Activated CD4-positive, alpha-beta T cell treated with anti-CD3 and anti-CD28 coated beads for 48 hours (primary cell): ENCODE data around the gene USP28.
A peak's percentile ranks its signal among the peaks of the same experiment; 100 is the strongest.
"Not testable (repeated sequence)": the region's sequence is repeated elsewhere in the genome, so short reads cannot be mapped to it uniquely, and the experiment has no call there.

Experiments
- DNase-seq: peaks from one replicate; pipeline ENCODE4 v3.0.0-alpha.2; 2020

The USP28 gene

GRCh38 chr11:113875234-113876073 is at the start of gene USP28:
TSS of gene USP28 (minus strand) at chr11:113875572. CDS start at chr11:113875501, 71 bp downstream.
- DNase-seq = peak; percentile 85

GRCh38 chr11:113923572-113923971 is 48.2 kb upstream of the USP28 start:
- DNase-seq = no peak

GRCh38 chr11:113911491-113911890 is 36.1 kb upstream of the USP28 start:
- not testable (repeated sequence) for DNase-seq

GRCh38 chr11:113908098-113908497 is 32.7 kb upstream of the USP28 start:
- no peak for DNase-seq

GRCh38 chr11:113907681-113908080 is 32.3 kb upstream of the USP28 start:
- DNase-seq = no peak

GRCh38 chr11:113907152-113907551 is 31.8 kb upstream of the USP28 start:
- DNase-seq = no peak

DNA sequence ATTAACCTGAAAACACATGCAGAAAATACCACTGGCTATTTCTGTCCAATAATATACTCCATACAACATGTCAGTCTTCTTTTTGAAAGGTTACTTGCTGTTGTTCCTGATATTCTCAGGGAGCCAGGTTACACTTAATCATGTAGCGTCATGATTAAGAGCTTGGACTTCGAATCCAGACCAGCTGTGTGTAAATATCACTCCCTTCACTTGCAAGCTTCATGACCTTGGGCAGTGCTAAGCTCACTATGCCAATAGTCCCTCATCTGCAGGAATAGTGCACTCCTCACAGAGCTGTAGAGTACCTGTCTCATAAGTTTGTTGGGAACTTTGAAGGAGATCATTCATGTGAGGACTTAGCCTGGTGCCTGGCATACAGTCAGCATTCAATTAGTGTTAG is 31.1 kb upstream of the USP28 start:
- DNase-seq = no peak

DNA sequence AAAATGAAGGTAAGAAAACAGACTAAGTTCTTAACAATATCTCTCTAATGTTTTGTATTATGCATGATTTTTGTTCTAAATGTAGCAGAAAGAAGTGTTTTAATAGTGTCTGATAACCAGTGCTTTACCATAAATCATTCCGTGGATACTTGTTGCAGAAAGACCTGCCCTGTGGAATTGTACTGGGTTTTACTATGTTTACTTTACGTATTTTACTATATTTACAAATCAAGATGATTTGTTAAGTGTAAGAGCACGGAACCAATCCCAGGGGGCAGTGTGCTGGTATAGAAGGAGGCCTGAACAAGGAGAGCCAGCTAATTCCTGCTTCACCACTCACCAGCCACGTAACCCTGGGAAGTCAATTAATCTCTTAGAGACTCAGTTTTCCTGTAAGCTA is 30.7 kb upstream of the USP28 start:
- DNase-seq = no peak

DNA sequence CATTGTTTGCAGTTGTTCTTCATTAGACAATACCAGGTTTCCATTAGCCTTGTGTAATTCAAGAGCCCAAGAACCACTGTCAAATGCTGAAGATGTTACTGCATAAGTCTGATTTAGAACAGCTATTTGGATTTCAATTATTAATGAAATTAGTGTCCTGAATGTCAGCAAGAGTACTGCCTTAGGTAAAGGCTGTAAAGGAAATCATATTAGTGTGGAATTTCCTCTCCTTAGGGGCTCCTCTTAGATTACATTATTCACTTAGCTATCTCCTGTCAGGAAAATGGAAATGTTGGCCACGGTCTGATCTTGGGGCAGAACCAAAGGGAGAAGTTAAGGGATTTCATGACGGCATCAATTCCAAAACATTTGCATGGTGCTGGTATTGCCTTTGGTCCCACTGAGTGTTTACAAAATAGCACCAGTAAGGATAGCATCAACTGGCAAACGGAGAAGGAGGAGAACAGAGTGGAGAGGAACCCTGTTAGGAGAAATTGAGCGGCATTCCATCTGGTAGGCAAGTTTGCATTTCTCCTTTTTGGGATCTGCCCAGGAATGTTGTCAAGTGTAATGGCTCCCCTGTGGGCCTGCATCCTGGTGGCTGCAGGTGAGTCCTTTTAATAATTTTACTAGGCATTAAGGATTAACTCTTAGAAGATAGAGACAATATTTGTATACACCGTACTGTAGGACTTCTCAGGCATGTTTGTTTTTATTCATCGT is 29.2 kb upstream of the USP28 start, which contains the start of gene HTR3B:
Gene HTR3B, plus strand, starts transcription at position 418 of the 723 bp plus-strand sequence. Its CDS starts 138 bp downstream, at position 556.
- DNase-seq = no peak

- no peak for DNase-seq
Measured at GRCh38 chr11:113901141-113901540, 25.8 kb upstream of the USP28 start.

GRCh38 chr11:113896156-113896879 is 20.9 kb upstream of the USP28 start:
- peak; percentile 44 for DNase-seq

DNA sequence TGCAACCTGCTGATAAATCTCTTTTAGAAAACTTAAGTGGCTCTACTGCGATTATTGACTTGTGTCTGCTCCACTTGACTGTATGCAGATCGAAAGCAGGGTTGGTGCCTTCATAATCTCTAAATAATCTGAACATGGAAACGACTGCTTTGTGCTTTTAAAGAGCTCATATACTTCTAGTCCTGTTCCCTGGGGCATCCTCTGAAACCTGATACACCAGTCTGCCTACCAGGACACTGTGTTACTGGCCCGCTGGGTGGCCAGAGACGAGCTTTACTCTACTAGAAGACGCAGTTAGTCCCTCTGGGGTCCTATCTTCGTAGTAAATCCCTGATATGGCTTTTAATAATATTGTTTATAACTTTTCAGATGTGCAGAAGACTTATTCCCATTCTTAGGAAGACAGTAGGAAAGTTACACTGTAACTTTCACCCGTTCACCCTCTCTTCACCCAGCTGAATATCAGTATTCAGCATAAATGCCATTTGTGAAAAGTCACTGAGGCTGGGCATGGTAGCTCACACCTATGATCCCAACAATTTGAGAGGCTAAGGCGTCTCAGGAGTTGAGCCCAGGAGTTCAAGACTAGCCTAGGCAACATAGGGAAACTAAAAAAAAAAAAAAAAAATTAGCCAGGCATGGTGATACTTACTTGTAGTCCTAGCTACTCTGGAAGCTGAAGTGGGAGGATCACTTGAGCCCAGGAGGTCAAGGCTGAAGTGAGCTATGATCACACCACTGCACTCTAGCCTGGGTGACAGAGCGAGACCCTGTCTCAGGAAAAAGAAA is 20.2 kb upstream of the USP28 start:
- no peak for DNase-seq

DNA sequence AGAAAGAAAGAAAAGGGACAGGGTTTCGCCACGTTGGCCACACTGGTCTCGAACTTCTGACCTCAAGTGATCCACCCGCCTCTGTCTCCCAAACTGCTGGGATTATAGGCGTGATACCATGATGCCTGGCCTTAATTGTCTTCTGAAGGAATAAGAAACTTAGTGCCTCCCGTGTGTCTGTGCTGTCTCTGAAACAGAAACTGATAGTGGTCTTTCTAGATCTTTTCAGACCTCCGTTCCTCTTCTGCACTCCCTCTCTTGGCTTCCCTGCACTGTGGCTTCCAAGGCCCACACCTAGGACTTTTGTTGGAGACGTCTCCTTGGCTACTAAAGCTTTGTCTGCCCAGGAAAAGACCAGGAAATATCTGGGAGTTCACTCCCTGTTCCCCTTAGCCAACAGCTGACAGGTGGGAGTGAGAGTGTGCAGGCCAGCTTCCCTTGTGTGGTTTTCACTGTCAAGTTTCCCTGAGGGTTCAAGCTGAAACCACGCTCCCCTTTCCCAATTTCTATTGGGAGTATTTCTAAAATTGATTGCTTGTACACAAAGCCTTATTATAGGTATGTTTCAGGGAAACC is 19.1 kb upstream of the USP28 start:
- no peak for DNase-seq

GRCh38 chr11:113888848-113889247 is 13.5 kb upstream of the USP28 start:
- no peak for DNase-seq

- no peak for DNase-seq
Measured at GRCh38 chr11:113885897-113886296, 10.5 kb upstream of the USP28 start.

DNA sequence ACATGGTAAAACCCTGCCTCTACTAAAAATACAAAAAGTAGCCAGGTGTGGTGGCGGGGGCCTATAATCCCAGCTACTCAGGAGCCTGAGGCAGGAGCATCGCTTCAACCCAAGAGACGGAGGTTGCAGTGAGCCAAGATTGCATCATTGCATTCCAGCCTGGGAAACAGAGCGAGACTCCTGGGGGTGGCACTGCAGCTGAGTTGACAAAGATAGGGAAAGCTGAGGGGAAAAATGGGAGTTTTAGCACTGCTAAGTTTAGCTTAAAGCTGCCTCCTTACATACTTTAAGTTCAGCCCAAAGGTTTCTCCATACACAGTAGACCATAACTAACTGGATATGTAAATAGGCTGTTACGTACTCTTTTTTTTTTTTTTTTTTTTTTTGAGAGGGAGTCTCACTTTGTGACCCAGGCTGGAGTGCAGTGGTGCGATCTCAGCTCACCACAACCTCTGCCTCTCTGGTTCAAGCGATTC is 9.0 kb upstream of the USP28 start:
- DNase-seq = no peak

GRCh38 chr11:113881856-113882255 is 6.5 kb upstream of the USP28 start:
- DNase-seq = no peak

DNA sequence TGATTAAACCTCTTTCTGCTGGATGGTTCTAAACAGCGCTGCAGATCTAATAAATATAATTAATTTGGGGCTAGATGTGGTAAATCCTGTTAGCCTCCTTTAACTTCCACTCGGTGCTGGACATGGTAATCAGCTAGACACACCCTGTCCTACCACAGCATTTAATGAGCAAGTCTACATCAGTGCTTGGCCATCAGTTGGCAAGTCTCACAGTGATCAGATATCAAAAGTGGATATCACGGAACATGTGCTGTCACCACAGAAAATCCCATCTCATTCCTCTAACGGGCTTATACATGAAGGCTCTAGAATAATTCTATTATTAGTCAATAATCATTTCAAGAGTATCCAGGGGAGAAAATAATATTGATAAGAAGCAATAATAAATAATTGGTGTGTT is 5.6 kb upstream of the USP28 start:
- DNase-seq = no peak

GRCh38 chr11:113879446-113879845 is 4.1 kb upstream of the USP28 start:
- not testable (repeated sequence) for DNase-seq

GRCh38 chr11:113877670-113878055 is 2.3 kb upstream of the USP28 start:
- DNase-seq = no peak

- no peak for DNase-seq
Measured at GRCh38 chr11:113876798-113877669, 1.7 kb upstream of the USP28 start.
